Lung (tissue), 12 donors: ENCODE data around the gene TMEM164. TPM values are rescaled to one million over a fixed set of nuclear protein-coding genes. Genes with fewer than 3 reads are reported as not detected.

Experiments used
- ATAC-seq: fragments of 200-7000 bp; cut with Tn5 transposase; one replicate; pipeline ENCODE4 v1.9.1; 2020; ENCODE audit warnings: moderate number of reproducible peaks; ENCODE audit not compliant: insufficient read depth, low FRiP score
- DNase-seq, 3 donors: peaks; one replicate each; pipeline ENCODE4 v3.0.0-alpha.2; 2013 to 2017
- H3K27ac ChIP-seq, 2 donors: one replicate each; pipeline ENCODE4 v1.5.1; 2013; ENCODE audit warnings: mild to moderate bottlenecking in 2 of 2, moderate library complexity in 2 of 2, control low read depth in 1 of 2, inconsistent platforms in 1 of 2, low read depth in 1 of 2, low read length in 1 of 2
- H3K27me3 ChIP-seq, 3 donors: one replicate each; pipeline ENCODE4 v1.5.1; 2013; ENCODE audit warnings: low read length in 2 of 3; ENCODE audit not compliant: control insufficient read depth in 3 of 3, insufficient read depth in 3 of 3
- H3K36me3 ChIP-seq, 4 donors: one replicate each; pipeline ENCODE4 v1.5.1; 2013; ENCODE audit warnings: low read length in 4 of 4, mild to moderate bottlenecking in 1 of 4, moderate library complexity in 1 of 4; ENCODE audit not compliant: control insufficient read depth in 4 of 4, insufficient read depth in 4 of 4
- H3K4me1 ChIP-seq, 5 donors: one replicate each; pipeline ENCODE4 v1.5.1; 2013; ENCODE audit warnings: low read length in 5 of 5, mild to moderate bottlenecking in 2 of 5, moderate library complexity in 1 of 5; ENCODE audit not compliant: control insufficient read depth in 5 of 5, insufficient read depth in 5 of 5
- H3K4me3 ChIP-seq: one replicate; pipeline ENCODE4 v1.5.1; 2013; ENCODE audit warnings: mild to moderate bottlenecking, control low read depth, moderate library complexity
- H3K9ac ChIP-seq, 2 donors: one replicate each; pipeline ENCODE4 v1.5.1; 2013; ENCODE audit warnings: low read length in 2 of 2, control low read depth in 1 of 2; ENCODE audit not compliant: insufficient read depth in 1 of 2
- H3K9me3 ChIP-seq, 4 donors: one replicate each; pipeline ENCODE4 v1.5.1; 2013; ENCODE audit warnings: low read length in 3 of 4, mild to moderate bottlenecking in 1 of 4, moderate library complexity in 1 of 4; ENCODE audit not compliant: control insufficient read depth in 4 of 4, insufficient read depth in 3 of 4
- CTCF ChIP-seq: IDR thresholded peaks from 2 replicates; pipeline ENCODE4 v1.5.1; 2012; ENCODE audit warnings: mild to moderate bottlenecking; ENCODE audit errors: control extremely low read depth, extremely low read depth
- WGBS, 2 donors: extraction: QIAGEN DNeasy Blood & Tissue Kit; methylation state at CpG; one replicate each; pipeline ENCODE4 v1.1.7; 2013; 5-methylcytosine and 5-hydroxymethylcytosine counted together
- polyA plus RNA-seq, 2 donors: library from polyadenylated mRNA; stranded (reverse); fragments of 200-250 nt; gene quantifications; one replicate each; pipeline ENCODE4 v1.2.1, GENCODE V29; 2013
- total RNA-seq, 2 donors: library from RNA; depleted of rRNA in 1 of 2; stranded (reverse); fragments of >200 nt in 1 of 2; gene quantifications; one replicate each; pipeline ENCODE4 v1.2.1, GENCODE V29; 2014 to 2021
- donor health status: control.
- donor health status: control.
- donor health status: Bipolar disorder and iron deficiency.
- donor health status: healthy.
- donor health status: DM: yes; HTN: yes; CAD: no.

TMEM164 gene
- total and polyA plus RNA-seq, 4 donors, result 22.4 to 87.0 (median 38.0) TPM

GRCh38 chrX:110173192-110174175 is 170.6 kb downstream of the TMEM164 start:
- Histone ChIP-seq H3K27me3 (peaks cover 0 to 9% (median 5%) of the 10 kb centered on the region in 3 donors), H3K9ac (no peak overlapping the region), H3K9me3 (peaks cover 0 to 3% (median 0%) of the 10 kb centered on the region in 4 donors), H3K27ac (no peak overlapping the region), H3K4me3 (no peak overlapping the region), H3K4me1 (peaks cover 0 to 6% (median 3%) of the 10 kb centered on the region in 5 donors), H3K36me3 (peaks cover 0 to 3% (median 0%) of the 10 kb centered on the region in 4 donors)
- ATAC-seq, result no peak
- no peak for TF ChIP-seq CTCF
- WGBS, 2 donors, result 68 to 90% methylated on average over 17 to 19 of the region's 19 CpGs
- DNase-seq, result no peak

- H3K9me3 ChIP-seq, result peaks cover 0 to 3% (median 0%) of the 10 kb centered on the region in 4 donors
- H3K27me3 ChIP-seq, result peaks cover 0 to 12% (median 11%) of the 10 kb centered on the region in 3 donors
- no peak overlapping the region for H3K27ac ChIP-seq
- peaks cover 0 to 3% (median 0%) of the 10 kb centered on the region in 4 donors for H3K36me3 ChIP-seq
- DNase-seq (no peak), ATAC-seq (no peak)
- WGBS, 2 donors, result 54 to 57% methylated on average over 4 of the region's 4 CpGs
- peaks cover 0 to 6% (median 3%) of the 10 kb centered on the region in 5 donors for H3K4me1 ChIP-seq
- no peak overlapping the region for H3K4me3 ChIP-seq
- no peak for TF ChIP-seq CTCF
- H3K9ac ChIP-seq, result no peak overlapping the region
These were observed 172.2 kb downstream of the TMEM164 start for GRCh38 chrX:110175146-110175545.

GRCh38 chrX:110175696-110176095 is 172.8 kb downstream of the TMEM164 start:
- Histone ChIP-seq H3K27ac (no peak overlapping the region), H3K9me3 (peaks cover 0 to 3% (median 0%) of the 10 kb centered on the region in 4 donors), H3K36me3 (peaks cover 0 to 3% (median 0%) of the 10 kb centered on the region in 4 donors), H3K27me3 (peaks cover 0 to 17% (median 10%) of the 10 kb centered on the region in 3 donors), H3K4me3 (no peak overlapping the region), H3K4me1 (peaks cover 0 to 6% (median 3%) of the 10 kb centered on the region in 5 donors), H3K9ac (no peak overlapping the region)
- no peak for ATAC-seq
- no peak for TF ChIP-seq CTCF
- DNase-seq, result no peak
- 74 to 97% methylated on average over 3 of the region's 3 CpGs for WGBS, 2 donors
